H9 (cell line): ENCODE results near the gene CLIC1. TPM values are rescaled to one million over a fixed set of nuclear protein-coding genes. Genes with fewer than 3 reads are reported as not detected.

ENCODE experiments used
- DNase-seq: peaks from one replicate; pipeline ENCODE4 v3.0.0-alpha.2; 2017
- H2AFZ ChIP-seq: one replicate; pipeline ENCODE4 v1.6.1; 2013; ENCODE audit warnings: mild to moderate bottlenecking, low read length, control low read depth, moderate library complexity
- H2AK5ac ChIP-seq: 2 replicates; pipeline ENCODE4 v1.6.1; 2013; ENCODE audit warnings: low read length, control low read depth, mixed read lengths; ENCODE audit not compliant: insufficient read length
- H2BK120ac ChIP-seq: one replicate; pipeline ENCODE4 v1.6.1; 2013; ENCODE audit warnings: low read depth, mild to moderate bottlenecking, low read length, control low read depth, inconsistent platforms; ENCODE audit not compliant: poor library complexity, severe bottlenecking
- H2BK12ac ChIP-seq: 2 replicates; pipeline ENCODE4 v1.6.1; 2013; ENCODE audit warnings: low read length, control low read depth, mixed read lengths, low read depth; ENCODE audit not compliant: insufficient read length
- H2BK15ac ChIP-seq: 2 replicates; pipeline ENCODE4 v1.6.1; 2013; ENCODE audit warnings: low read depth, low read length, control low read depth
- H2BK20ac ChIP-seq: one replicate; pipeline ENCODE4 v1.6.1; 2013; ENCODE audit warnings: low read depth, mild to moderate bottlenecking, low read length, control low read depth, inconsistent platforms; ENCODE audit not compliant: poor library complexity, severe bottlenecking
- H2BK5ac ChIP-seq: 2 replicates; pipeline ENCODE4 v1.6.1; 2013; ENCODE audit warnings: low read length, control low read depth, mixed read lengths; ENCODE audit not compliant: insufficient read length
- H3K14ac ChIP-seq: 2 replicates; pipeline ENCODE4 v1.6.1; 2013; ENCODE audit warnings: low read length, control low read depth; ENCODE audit not compliant: insufficient read depth
- H3K18ac ChIP-seq: 2 replicates; pipeline ENCODE4 v1.6.1; 2013; ENCODE audit warnings: low read depth, mild to moderate bottlenecking, mixed read lengths, low read length, control low read depth; ENCODE audit not compliant: insufficient read length
- H3K23ac ChIP-seq: 2 replicates; pipeline ENCODE4 v1.6.1; 2013; ENCODE audit warnings: low read length, control low read depth, mixed read lengths, low read depth; ENCODE audit not compliant: insufficient read length
- H3K23me2 ChIP-seq: 2 replicates; pipeline ENCODE4 v1.6.1; 2013; ENCODE audit warnings: low read depth, mild to moderate bottlenecking, mixed read lengths, low read length, control low read depth; ENCODE audit not compliant: insufficient read length, poor library complexity, severe bottlenecking
- H3K27ac ChIP-seq: 2 replicates; pipeline ENCODE4 v1.5.1; 2013; ENCODE audit warnings: low read length, control low read depth, mixed read lengths, low read depth; ENCODE audit not compliant: insufficient read length
- H3K27me3 ChIP-seq: 2 replicates; pipeline ENCODE4 v1.6.1; 2013; ENCODE audit warnings: low read length, control low read depth, inconsistent platforms; ENCODE audit not compliant: insufficient read depth
- H3K4ac ChIP-seq: 2 replicates; pipeline ENCODE4 v1.6.1; 2013; ENCODE audit warnings: low read depth, mild to moderate bottlenecking, control low read depth, inconsistent platforms, low read length, moderate library complexity
- H3K4me1 ChIP-seq: 2 replicates; pipeline ENCODE4 v1.6.1; 2013; ENCODE audit warnings: low read length, control low read depth, inconsistent platforms; ENCODE audit not compliant: insufficient read depth
- H3K4me2 ChIP-seq: 2 replicates; pipeline ENCODE4 v1.6.1; 2013; ENCODE audit warnings: low read length, control low read depth, mixed read lengths; ENCODE audit not compliant: insufficient read length, insufficient read depth
- H3K56ac ChIP-seq: 2 replicates; pipeline ENCODE4 v1.6.1; 2013; ENCODE audit warnings: low read depth, mild to moderate bottlenecking, mixed read lengths, low read length, control low read depth; ENCODE audit not compliant: insufficient read length
- H3K79me1 ChIP-seq: 2 replicates; pipeline ENCODE4 v1.6.1; 2013; ENCODE audit warnings: low read depth, mild to moderate bottlenecking, moderate library complexity, low read length, control low read depth, inconsistent platforms; ENCODE audit not compliant: insufficient read depth, poor library complexity, severe bottlenecking
- H3K79me2 ChIP-seq: 2 replicates; pipeline ENCODE4 v1.6.1; 2013; ENCODE audit warnings: low read length, control low read depth, inconsistent platforms; ENCODE audit not compliant: insufficient read depth
- H3K9ac ChIP-seq: 2 replicates; pipeline ENCODE4 v1.6.1; 2013; ENCODE audit warnings: low read length, control low read depth, mixed read lengths; ENCODE audit not compliant: insufficient read length; ENCODE audit errors: extremely low read depth
- H3K9me3 ChIP-seq: one replicate; pipeline ENCODE4 v1.6.1; 2013; ENCODE audit warnings: low read depth, low read length, inconsistent platforms; ENCODE audit not compliant: control insufficient read depth
- H3T11ph ChIP-seq: one replicate; pipeline ENCODE4 v1.6.1; 2013; ENCODE audit warnings: mild to moderate bottlenecking, low read length, control low read depth, inconsistent platforms
- H4K20me1 ChIP-seq: one replicate; pipeline ENCODE4 v1.6.1; 2013; ENCODE audit not compliant: control insufficient read depth, insufficient read length, insufficient read depth
- H4K5ac ChIP-seq: 2 replicates; pipeline ENCODE4 v1.6.1; 2013; ENCODE audit warnings: low read depth, mild to moderate bottlenecking, mixed read lengths, low read length, control low read depth; ENCODE audit not compliant: insufficient read length
- H4K8ac ChIP-seq: replicated peaks from 2 replicates; pipeline ENCODE4 v1.6.1; 2013; ENCODE audit warnings: low read length, control low read depth, mixed read lengths, low read depth; ENCODE audit not compliant: insufficient read length
- H4K91ac ChIP-seq: 2 replicates; pipeline ENCODE4 v1.6.1; 2013; ENCODE audit warnings: low read depth, mild to moderate bottlenecking, moderate library complexity, mixed read lengths, low read length, control low read depth; ENCODE audit not compliant: insufficient read length
- H3K27ac Mint-ChIP-seq, 3 experiments: 2 replicates in 2 of 3; 3 replicates in 1 of 3; pipeline ENCODE4 v1.8.0; 2020 to 2021; ENCODE audit warnings: mixed read lengths in 3 of 3, mild to moderate bottlenecking in 1 of 3, moderate library complexity in 1 of 3
- H3K27me3 Mint-ChIP-seq: 2 replicates; pipeline ENCODE4 v1.8.0; 2021; ENCODE audit warnings: low read depth, mild to moderate bottlenecking, moderate library complexity, mixed read lengths
- H3K36me3 Mint-ChIP-seq, 3 experiments: 2 replicates in 2 of 3; 3 replicates in 1 of 3; pipeline ENCODE4 v1.8.0; 2020 to 2021; ENCODE audit warnings: low read depth in 3 of 3, mixed read lengths in 3 of 3; ENCODE audit not compliant: insufficient read depth in 1 of 3
- H3K4me1 Mint-ChIP-seq, 2 experiments: 2 replicates each; pipeline ENCODE4 v1.8.0; 2020; ENCODE audit warnings: mixed read lengths in 2 of 2
- H3K4me3 Mint-ChIP-seq, 2 experiments: 2 replicates in 1 of 2; 3 replicates in 1 of 2; pipeline ENCODE4 v1.8.0; 2020 to 2021; ENCODE audit warnings: mild to moderate bottlenecking in 2 of 2, mixed read lengths in 2 of 2, moderate library complexity in 1 of 2
- H3K9me3 Mint-ChIP-seq, 2 experiments: 2 replicates in 1 of 2; 3 replicates in 1 of 2; pipeline ENCODE4 v1.8.0; 2020; ENCODE audit warnings: mild to moderate bottlenecking in 2 of 2, mixed read lengths in 2 of 2, moderate library complexity in 1 of 2
- WGBS: extraction: QIAGEN DNeasy Blood & Tissue Kit; methylation state at CpG from one replicate; pipeline ENCODE4 v1.1.7; 2013; ENCODE audit warnings: missing lambda C conversion rate, low lambda C conversion rate, mixed read lengths; ENCODE audit not compliant: insufficient read length; ENCODE audit errors: extremely low coverage; 5-methylcytosine and 5-hydroxymethylcytosine counted together
- total RNA-seq: library from RNA; stranded (reverse); gene quantifications from 2 replicates; pipeline ENCODE4 v1.2.1, GENCODE V29; 2021
- TF ChIP-seq, protein P1 (sequence below): fragments of 200-600 bp; sonication (generic); conservative IDR thresholded peaks from 3 replicates; pipeline ENCODE4 v1.8.0; 2021; ENCODE audit warnings: antibody characterized with exemption, mild to moderate bottlenecking

CLIC1 gene
- total RNA-seq, 1 experiment from 2014 or later: 265 TPM

DNA sequence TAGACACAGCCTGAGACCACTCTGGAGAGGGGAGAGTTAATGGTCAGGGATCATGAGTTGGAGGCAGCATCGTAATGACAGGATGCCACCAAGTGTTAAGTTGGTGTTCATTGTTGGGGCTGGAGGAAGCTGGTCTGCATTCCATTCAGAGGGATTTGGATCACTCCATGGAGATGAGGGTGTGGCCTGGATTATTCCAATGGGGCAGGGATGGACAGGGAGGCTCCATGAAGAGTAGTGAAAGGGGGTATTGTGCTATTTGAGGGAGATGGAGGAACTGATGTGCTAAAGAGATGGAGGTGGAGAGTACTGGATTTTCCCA, 27.2 kb upstream of the CLIC1 start:
- no peak overlapping the region for H3K23ac ChIP-seq
- H4K5ac ChIP-seq: no peak overlapping the region
- no peak overlapping the region for H3K4ac ChIP-seq
- no peak overlapping the region for H2AFZ ChIP-seq
- H3K56ac ChIP-seq: no peak overlapping the region
- no peaks in the 10 kb centered on the region for H3K79me1 ChIP-seq
- no peak overlapping the region for H2BK20ac ChIP-seq
- H3K9me3 Mint-ChIP-seq: no peaks in the 10 kb centered on the region; a peak in 1 of 5 replicates
- H4K8ac ChIP-seq: no peak overlapping the region
- no peak overlapping the region for H2BK5ac ChIP-seq
- H4K91ac ChIP-seq: no peak overlapping the region
- H3K79me2 ChIP-seq: no peaks in the 10 kb centered on the region
- no peak overlapping the region for H3K18ac ChIP-seq
- no peak overlapping the region for H2BK120ac ChIP-seq
- TF ChIP-seq, protein P1, sequence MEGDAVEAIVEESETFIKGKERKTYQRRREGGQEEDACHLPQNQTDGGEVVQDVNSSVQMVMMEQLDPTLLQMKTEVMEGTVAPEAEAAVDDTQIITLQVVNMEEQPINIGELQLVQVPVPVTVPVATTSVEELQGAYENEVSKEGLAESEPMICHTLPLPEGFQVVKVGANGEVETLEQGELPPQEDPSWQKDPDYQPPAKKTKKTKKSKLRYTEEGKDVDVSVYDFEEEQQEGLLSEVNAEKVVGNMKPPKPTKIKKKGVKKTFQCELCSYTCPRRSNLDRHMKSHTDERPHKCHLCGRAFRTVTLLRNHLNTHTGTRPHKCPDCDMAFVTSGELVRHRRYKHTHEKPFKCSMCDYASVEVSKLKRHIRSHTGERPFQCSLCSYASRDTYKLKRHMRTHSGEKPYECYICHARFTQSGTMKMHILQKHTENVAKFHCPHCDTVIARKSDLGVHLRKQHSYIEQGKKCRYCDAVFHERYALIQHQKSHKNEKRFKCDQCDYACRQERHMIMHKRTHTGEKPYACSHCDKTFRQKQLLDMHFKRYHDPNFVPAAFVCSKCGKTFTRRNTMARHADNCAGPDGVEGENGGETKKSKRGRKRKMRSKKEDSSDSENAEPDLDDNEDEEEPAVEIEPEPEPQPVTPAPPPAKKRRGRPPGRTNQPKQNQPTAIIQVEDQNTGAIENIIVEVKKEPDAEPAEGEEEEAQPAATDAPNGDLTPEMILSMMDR: no peak
- peak overlapping the region in 2 of 3 experiments; percentile 77 to 93; a peak in 5 of 7 replicates for H3K27ac Mint-ChIP-seq
- H2BK15ac ChIP-seq: no peak overlapping the region
- no peaks in the 10 kb centered on the region for H4K20me1 ChIP-seq
- H3T11ph ChIP-seq: no peak overlapping the region
- no peak overlapping the region for H2BK12ac ChIP-seq
- H2AK5ac ChIP-seq: no peak overlapping the region
- H3K4me1 Mint-ChIP-seq: peaks cover 23 to 27% of the 10 kb centered on the region in 2 experiments
- no CpG with 5 or more reads among the region's 1 CpG for WGBS
- no peak overlapping the region for H3K9ac ChIP-seq
- H3K23me2 ChIP-seq: no peaks in the 10 kb centered on the region
- H3K14ac ChIP-seq: no peak overlapping the region
- no peak overlapping the region for H3K4me2 ChIP-seq
- H3K4me3 Mint-ChIP-seq: peak overlapping the region in 1 of 2 experiments; percentile 24; a peak in 2 of 5 replicates
- H3K27ac ChIP-seq: no peak overlapping the region
- peak; percentile 55 for DNase-seq
- no peaks in the 10 kb centered on the region for H3K4me1 ChIP-seq
- peaks cover 13 to 43% (median 32%) of the 10 kb centered on the region in 3 experiments for H3K36me3 Mint-ChIP-seq
- H3K27me3 ChIP-seq: no peaks in the 10 kb centered on the region
- H3K27me3 Mint-ChIP-seq: no peaks in the 10 kb centered on the region; the same call in none of the 2 replicates
- H3K9me3 ChIP-seq: no peaks in the 10 kb centered on the region
